Neural progenitor cell (in vitro differentiated cells): ENCODE measurements around the gene SERTAD4.

Source experiments
- EZH2 ChIP-seq: fragments of 200-600 bp; sonication (generic); IDR thresholded peaks from 2 replicates; pipeline ENCODE4 v1.6.1; 2017; ENCODE audit warnings: antibody characterized with exemption, mild to moderate bottlenecking, moderate library complexity
- EZH2phosphoT487 ChIP-seq: fragments of 200-600 bp; sonication (generic); IDR thresholded peaks from 2 replicates; pipeline ENCODE4 v1.6.1; 2017; ENCODE audit warnings: antibody characterized with exemption
- TF ChIP-seq, protein P1 (sequence below): fragments of 200-600 bp; sonication (generic); IDR thresholded peaks from 2 replicates; pipeline ENCODE4 v1.5.1; 2017; ENCODE audit warnings: antibody characterized with exemption, mild to moderate bottlenecking

- TF ChIP-seq, protein P1, sequence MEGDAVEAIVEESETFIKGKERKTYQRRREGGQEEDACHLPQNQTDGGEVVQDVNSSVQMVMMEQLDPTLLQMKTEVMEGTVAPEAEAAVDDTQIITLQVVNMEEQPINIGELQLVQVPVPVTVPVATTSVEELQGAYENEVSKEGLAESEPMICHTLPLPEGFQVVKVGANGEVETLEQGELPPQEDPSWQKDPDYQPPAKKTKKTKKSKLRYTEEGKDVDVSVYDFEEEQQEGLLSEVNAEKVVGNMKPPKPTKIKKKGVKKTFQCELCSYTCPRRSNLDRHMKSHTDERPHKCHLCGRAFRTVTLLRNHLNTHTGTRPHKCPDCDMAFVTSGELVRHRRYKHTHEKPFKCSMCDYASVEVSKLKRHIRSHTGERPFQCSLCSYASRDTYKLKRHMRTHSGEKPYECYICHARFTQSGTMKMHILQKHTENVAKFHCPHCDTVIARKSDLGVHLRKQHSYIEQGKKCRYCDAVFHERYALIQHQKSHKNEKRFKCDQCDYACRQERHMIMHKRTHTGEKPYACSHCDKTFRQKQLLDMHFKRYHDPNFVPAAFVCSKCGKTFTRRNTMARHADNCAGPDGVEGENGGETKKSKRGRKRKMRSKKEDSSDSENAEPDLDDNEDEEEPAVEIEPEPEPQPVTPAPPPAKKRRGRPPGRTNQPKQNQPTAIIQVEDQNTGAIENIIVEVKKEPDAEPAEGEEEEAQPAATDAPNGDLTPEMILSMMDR: no peak
- TF ChIP-seq EZH2phosphoT487 (peak; percentile 12), EZH2 (no peak)
These were observed at the start of gene SERTAD4 for GRCh38 chr1:210232511-210233215.
